Motor neuron (in vitro differentiated cells): ENCODE data around the gene ECM1. TPM values are rescaled to one million over a fixed set of nuclear protein-coding genes. Genes with fewer than 3 reads are reported as not detected.
A peak's percentile ranks its signal among the peaks of the same experiment; 100 is the strongest.

ENCODE experiments used
- ATAC-seq, 8 experiments: fragments of 200-7000 bp; cut with Tn5 transposase; replicated peaks in 6 of 8; 2 replicates each; pipeline ENCODE4 v1.8.0; 2021; ENCODE audit warnings: mild to moderate bottlenecking in 8 of 8, moderate library complexity in 8 of 8
- H3K27ac ChIP-seq, 2 donors: fragments of 250-450 bp; sonication (Bioruptor Pico); 2 replicates each; pipeline ENCODE4 v1.9.0; 2021; ENCODE audit warnings: antibody characterized with exemption in 2 of 2, mild to moderate bottlenecking in 2 of 2, moderate library complexity in 1 of 2
- H3K4me1 ChIP-seq, 2 donors: fragments of 250-450 bp; sonication (Bioruptor Pico); replicated peaks in 1 of 2; 2 replicates each; pipeline ENCODE4 v1.6.1; 2021; ENCODE audit warnings: antibody characterized with exemption in 2 of 2, mild to moderate bottlenecking in 2 of 2, moderate library complexity in 1 of 2
- H3K4me3 ChIP-seq, 5 donors: fragments of 250-450 bp; sonication (Bioruptor Pico); 2 replicates each; pipeline ENCODE4 v1.9.0; 2021; ENCODE audit warnings: antibody characterized with exemption in 5 of 5, mild to moderate bottlenecking in 5 of 5, moderate library complexity in 4 of 5
- WGBS, 10 experiments: fragments of 450-650 bp; shearing (Covaris generic); methylation state at CpG; one replicate each; pipeline ENCODE4 v1.0.0; 2022; 5-methylcytosine and 5-hydroxymethylcytosine counted together
- in situ Hi-C, 9 experiments: fragments of 400-800 bp; cut with MboI; loops; one replicate each; pipeline ENCODE4 v1.15.0; 2021; ENCODE audit warnings: low sequenced_read_pairs in 9 of 9, low pct_unique_long_range_greater_than_20kb in 2 of 9; ENCODE audit not compliant: unreplicated experiment in 9 of 9
- total RNA-seq, 8 experiments: library from RNA; unstranded; fragments of 300-600 nt; gene quantifications; 2 replicates each; pipeline versions ENCODE4 v1.2.3 to v1.2.4, GENCODE V29; 2022

The ECM1 gene
- total RNA-seq, 8 experiments from 2014 or later = 1.4 to 73.4 (median 3.5) TPM

- H3K4me1 ChIP-seq = peaks cover 0 to 6% of the 10 kb centered on the region in 2 donors
- peak; percentile 79 to 97 (median 95) for ATAC-seq
- in situ Hi-C loops = no loop called here
- H3K27ac ChIP-seq = peak within 1 kb of the TSS; percentile 61 to 68
- WGBS, 10 experiments = 0 to 4% (median 3%) methylated on average over 3 to 26 of the region's 54 CpGs; no CpG with 5 or more reads in 2 of the 10 experiments
- peak within 1 kb of the TSS; percentile 52 to 76 (median 63) for H3K4me3 ChIP-seq
Observed at GRCh38 chr1:150515328-150516049, 7.6 kb downstream of the ECM1 start, which contains the start of gene FALEC. Gene FALEC (plus strand): TSS chr1:150515752.

DNA sequence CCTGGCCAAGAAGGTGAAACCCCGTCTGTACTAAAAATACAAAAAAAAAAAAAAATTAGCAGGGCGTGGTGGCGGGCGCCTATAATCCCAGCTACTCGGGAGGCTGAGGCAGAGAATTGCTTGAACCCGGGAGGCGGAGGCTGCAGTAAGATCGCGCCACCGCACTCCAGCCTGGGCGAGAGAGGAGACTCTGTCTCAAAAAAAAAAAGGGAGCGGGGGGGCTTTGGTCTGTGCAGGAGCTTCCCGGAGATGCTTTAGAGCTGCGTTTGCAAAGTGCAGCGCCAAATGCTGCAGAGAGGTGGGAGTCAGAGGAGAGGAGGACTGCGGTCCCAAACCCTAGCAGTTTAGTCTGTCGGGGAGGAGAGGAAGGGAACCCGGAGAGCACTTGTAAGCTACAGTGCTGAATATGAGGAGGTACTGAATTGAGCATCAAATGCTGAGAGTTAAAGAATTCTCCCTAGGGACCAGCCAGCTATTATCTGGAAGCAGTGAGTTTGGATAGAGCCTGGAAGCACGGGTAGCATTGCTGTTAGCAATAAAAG lies 8.2 kb downstream of the ECM1 start:
- peak overlapping the region; percentile 52 to 76 (median 63) for H3K4me3 ChIP-seq
- 0 to 11% (median 5%) methylated on average over 1 to 17 of the region's 19 CpGs; no CpG with 5 or more reads in 1 of the 10 experiments for WGBS, 10 experiments
- in situ Hi-C loops = no loop called here
- H3K4me1 ChIP-seq = peaks cover 0 to 6% of the 10 kb centered on the region in 2 donors
- peak overlapping the region; percentile 61 to 68 for H3K27ac ChIP-seq
- peak in 7 of 8 experiments; percentile 2 to 43 (median 34) for ATAC-seq

GRCh38 chr1:150516616-150517015 lies 8.7 kb downstream of the ECM1 start:
- ATAC-seq = peak in 1 of 8 experiments; percentile 2
- in situ Hi-C loops = no loop called here
- WGBS, 10 experiments = 0 to 56% (median 21%) methylated on average over 1 to 4 of the region's 4 CpGs; no CpG with 5 or more reads in 1 of the 10 experiments
- Histone ChIP-seq H3K27ac (no peak overlapping the region), H3K4me3 (peak overlapping the region; percentile 52 to 76 (median 63)), H3K4me1 (peaks cover 0 to 6% of the 10 kb centered on the region in 2 donors)

DNA sequence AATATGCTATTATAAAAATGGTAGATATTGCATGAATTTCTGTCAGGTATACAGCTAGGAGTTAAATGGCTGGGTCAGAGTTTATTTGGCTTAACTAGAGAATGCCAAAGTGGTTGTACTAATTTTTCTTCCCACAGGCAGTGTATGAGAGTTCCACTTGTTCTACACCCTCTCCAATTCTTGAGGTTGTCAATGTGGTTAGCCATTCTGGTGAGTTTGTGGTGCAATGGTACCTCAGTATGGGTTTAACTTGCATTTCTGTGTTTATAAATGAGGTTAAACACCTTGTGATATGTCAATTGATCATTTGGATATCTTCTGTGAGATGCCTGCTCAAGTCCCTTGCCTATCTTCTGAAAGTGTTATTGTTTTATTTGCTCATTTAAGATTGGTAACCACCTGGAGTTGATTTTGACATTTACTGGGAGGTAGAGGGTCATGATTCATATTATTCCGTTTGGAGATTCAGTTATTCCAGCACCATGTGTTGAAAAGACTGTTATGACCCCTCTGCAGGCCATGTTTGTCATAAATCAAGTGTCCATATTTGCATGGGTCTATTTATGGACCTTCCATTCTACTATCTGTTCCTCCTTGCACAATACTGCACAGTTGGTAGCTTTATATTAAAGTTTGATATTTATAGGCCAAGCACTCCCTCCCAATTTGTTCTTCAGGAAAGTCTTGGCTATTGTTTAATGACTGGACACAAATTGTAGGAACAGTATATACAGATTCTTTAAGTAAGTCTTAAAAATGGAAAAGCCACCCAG lies 13.5 kb downstream of the ECM1 start:
- peaks cover 3 to 6% of the 10 kb centered on the region in 2 donors for H3K4me1 ChIP-seq
- in situ Hi-C loops = no loop called here
- WGBS, 10 experiments = 0 to 100% (median 71%) methylated on average over 1 of the region's 1 CpG; no CpG with 5 or more reads in 1 of the 10 experiments
- no peak overlapping the region for H3K4me3 ChIP-seq
- ATAC-seq = no peak
- H3K27ac ChIP-seq = no peak overlapping the region

GRCh38 chr1:150525348-150525747 lies 17.4 kb downstream of the ECM1 start:
- in situ Hi-C loops = no loop called here
- H3K27ac ChIP-seq = no peak overlapping the region
- WGBS, 10 experiments = 13 to 94% (median 79%) methylated on average over 1 to 3 of the region's 3 CpGs; no CpG with 5 or more reads in 2 of the 10 experiments
- no peak for ATAC-seq
- H3K4me1 ChIP-seq = peaks cover 0 to 3% of the 10 kb centered on the region in 2 donors
- no peak overlapping the region for H3K4me3 ChIP-seq

GRCh38 chr1:150528196-150528595 lies 20.3 kb downstream of the ECM1 start:
- WGBS, 10 experiments = 20 to 100% (median 100%) methylated on average over 1 of the region's 1 CpG; no CpG with 5 or more reads in 3 of the 10 experiments
- in situ Hi-C loops = no loop called here
- Histone ChIP-seq H3K4me1 (peaks cover 8 to 9% of the 10 kb centered on the region in 2 donors), H3K4me3 (no peak overlapping the region), H3K27ac (no peak overlapping the region)
- ATAC-seq = no peak

GRCh38 chr1:150529017-150529416 lies 21.1 kb downstream of the ECM1 start:
- ATAC-seq = peak in 1 of 8 experiments; percentile 64
- H3K27ac ChIP-seq = no peak overlapping the region
- H3K4me1 ChIP-seq = peaks cover 6 to 8% of the 10 kb centered on the region in 2 donors
- in situ Hi-C loops = no loop called here
- no peak overlapping the region for H3K4me3 ChIP-seq
- 0 to 83% (median 70%) methylated on average over 2 to 4 of the region's 4 CpGs for WGBS, 10 experiments

GRCh38 chr1:150530491-150531159 lies 22.7 kb downstream of the ECM1 start:
- Histone ChIP-seq H3K4me1 (peaks cover 6 to 8% of the 10 kb centered on the region in 2 donors), H3K27ac (no peak overlapping the region), H3K4me3 (no peak overlapping the region)
- 86 to 100% (median 95%) methylated on average over 1 to 14 of the region's 14 CpGs; no CpG with 5 or more reads in 2 of the 10 experiments for WGBS, 10 experiments
- in situ Hi-C loops = no loop called here
- ATAC-seq = no peak

DNA sequence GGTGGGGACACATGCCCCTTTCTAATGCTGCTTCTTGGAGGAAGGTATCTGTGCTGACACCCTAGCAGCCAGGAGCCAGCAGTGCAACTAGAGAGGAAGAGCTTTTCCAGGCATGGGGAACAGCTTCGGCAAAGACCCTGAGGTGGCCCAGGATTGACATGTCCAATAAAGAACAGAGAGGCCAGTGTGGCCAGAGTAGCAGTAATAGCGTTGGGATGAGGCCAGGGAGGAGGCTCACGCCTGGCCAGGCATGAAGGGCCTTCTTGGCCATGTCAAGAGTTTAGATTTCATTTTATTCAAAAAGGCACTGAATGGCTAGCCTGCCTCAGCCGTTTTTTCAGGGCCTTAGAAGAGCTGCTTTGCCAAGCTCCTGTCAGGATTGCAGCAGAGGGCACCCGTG lies 25.0 kb downstream of the ECM1 start:
- in situ Hi-C loops = no loop called here
- 0 to 86% (median 40%) methylated on average over 1 to 4 of the region's 5 CpGs; no CpG with 5 or more reads in 3 of the 10 experiments for WGBS, 10 experiments
- Histone ChIP-seq H3K4me1 (peaks cover 6 to 8% of the 10 kb centered on the region in 2 donors), H3K27ac (no peak overlapping the region), H3K4me3 (no peak overlapping the region)
- ATAC-seq = peak in 4 of 8 experiments; percentile 8 to 18 (median 11)

DNA sequence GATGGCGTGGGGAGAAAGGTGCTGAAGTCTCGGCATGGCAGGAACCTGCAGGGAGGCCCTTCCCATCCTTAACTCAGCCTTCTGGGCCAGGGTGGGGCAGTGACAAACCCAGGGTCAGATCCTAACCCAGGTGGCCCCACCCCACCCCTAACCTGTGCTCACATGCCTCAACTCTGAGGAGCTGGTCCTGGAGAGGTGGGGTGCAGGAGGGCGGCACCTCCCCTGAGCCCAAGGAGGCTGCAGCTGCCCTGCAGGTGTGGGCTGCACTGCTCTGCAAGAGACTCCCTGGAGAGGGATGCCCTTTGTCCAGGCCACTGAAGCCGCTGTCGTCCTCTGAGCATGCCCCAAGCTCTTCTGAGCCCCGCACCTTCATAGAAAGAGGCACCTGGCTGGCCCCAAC lies 26.1 kb downstream of the ECM1 start:
- in situ Hi-C loops = no loop called here
- peaks cover 6 to 8% of the 10 kb centered on the region in 2 donors for H3K4me1 ChIP-seq
- ATAC-seq = no peak
- no peak overlapping the region for H3K4me3 ChIP-seq
- H3K27ac ChIP-seq = no peak overlapping the region
- WGBS, 10 experiments = 77 to 100% (median 88%) methylated on average over 1 to 4 of the region's 6 CpGs; no CpG with 5 or more reads in 6 of the 10 experiments

DNA sequence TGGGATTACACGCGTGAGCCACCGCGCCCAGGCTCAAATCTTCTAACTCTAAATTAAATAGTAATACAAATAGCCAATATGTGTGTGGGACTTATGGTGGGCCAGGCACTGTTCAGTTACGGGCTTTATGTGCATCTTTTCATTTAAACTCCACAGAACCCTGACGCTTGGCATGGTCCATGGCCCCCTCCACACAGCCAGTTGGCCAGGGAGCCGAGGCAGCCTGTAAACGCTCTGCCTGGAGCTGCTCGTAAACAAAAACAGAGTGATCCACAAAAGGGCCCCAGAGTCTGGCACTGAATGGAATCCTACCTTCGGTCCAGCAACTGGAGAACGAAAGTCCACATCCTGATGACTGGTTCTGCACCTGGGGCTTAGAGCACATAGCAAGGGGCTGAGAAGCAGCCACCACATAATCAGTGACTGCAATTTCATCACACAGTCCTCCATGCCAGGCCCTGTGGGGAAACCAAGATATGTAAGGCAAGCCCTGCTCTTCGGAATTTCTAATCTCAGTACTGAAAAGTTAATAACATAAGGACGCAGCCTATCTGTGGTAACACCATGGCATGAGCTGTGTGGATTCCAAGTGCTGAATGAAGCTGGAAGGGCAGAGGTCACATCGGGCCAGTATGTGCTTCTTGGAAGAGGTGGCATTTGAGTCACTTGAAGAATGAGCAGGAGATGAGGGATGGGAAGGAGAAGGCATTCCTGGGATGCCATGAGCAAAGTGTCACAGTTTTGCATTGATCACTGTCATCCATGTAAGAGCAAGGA lies 27.8 kb downstream of the ECM1 start:
- Histone ChIP-seq H3K4me3 (no peak overlapping the region), H3K27ac (no peak overlapping the region), H3K4me1 (peaks cover 6 to 7% of the 10 kb centered on the region in 2 donors)
- no peak for ATAC-seq
- WGBS, 10 experiments = 15 to 100% (median 94%) methylated on average over 2 to 14 of the region's 14 CpGs; no CpG with 5 or more reads in 2 of the 10 experiments
- in situ Hi-C loops = no loop called here
